ENCODE results near the gene CCT6B.

DNA sequence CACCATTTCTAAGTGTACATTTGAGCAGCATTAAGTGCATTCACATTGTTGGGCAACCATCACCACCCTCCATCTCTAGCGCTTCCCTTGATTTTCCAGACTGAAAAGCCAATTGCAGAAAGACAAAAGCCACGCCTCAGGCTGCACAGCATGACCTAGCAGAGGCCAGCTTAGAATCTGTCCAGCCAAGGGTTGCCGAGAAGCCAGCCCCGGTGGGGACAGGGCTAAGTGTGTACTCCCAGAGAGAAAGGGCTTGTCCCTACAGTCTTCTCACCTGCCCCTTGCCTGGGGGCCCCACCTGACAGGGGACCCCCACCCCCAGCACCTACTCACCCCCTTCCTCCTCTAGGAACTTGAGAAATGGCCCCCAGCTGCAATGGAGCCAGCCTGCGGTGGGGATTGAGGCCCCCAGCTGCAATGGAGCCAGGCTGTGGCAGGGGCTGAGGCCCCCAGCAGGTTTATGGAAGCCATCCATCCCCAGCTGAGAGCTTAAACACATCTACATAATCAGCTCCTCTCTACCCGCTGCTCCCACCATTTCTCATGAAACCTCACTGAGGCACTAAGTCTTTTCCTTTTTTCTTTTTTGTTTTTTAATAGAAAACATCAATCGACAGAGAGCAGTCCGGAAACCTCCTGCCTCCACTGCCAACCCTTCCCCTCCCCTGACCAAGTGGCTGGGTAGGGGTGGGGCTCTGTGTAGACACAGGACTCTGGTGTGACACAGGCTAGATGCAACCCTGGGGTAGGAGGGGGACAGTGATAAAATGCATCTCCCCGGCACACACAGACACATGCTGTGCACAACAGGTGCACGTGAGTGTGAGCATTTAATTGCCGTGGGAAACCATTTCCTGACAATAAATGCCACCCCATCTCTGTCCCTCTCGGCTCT, 77.9 kb downstream of the CCT6B start:
- TF ChIP-seq, protein P1, sequence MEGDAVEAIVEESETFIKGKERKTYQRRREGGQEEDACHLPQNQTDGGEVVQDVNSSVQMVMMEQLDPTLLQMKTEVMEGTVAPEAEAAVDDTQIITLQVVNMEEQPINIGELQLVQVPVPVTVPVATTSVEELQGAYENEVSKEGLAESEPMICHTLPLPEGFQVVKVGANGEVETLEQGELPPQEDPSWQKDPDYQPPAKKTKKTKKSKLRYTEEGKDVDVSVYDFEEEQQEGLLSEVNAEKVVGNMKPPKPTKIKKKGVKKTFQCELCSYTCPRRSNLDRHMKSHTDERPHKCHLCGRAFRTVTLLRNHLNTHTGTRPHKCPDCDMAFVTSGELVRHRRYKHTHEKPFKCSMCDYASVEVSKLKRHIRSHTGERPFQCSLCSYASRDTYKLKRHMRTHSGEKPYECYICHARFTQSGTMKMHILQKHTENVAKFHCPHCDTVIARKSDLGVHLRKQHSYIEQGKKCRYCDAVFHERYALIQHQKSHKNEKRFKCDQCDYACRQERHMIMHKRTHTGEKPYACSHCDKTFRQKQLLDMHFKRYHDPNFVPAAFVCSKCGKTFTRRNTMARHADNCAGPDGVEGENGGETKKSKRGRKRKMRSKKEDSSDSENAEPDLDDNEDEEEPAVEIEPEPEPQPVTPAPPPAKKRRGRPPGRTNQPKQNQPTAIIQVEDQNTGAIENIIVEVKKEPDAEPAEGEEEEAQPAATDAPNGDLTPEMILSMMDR (conservative IDR thresholded peaks at IDR 0.05; ENCODE audit: low read depth, low read length) = no peak
- no peak for TF ChIP-seq EZH2 (IDR thresholded peaks at IDR 0.05; ENCODE audit: borderline replicate concordance, low read depth, low read length, poor library complexity, severe bottlenecking)

All from A673 (cell line).